CD4-positive, alpha-beta T cell (primary cell): ENCODE data around the gene RLN1. TPM values are rescaled to one million over a fixed set of nuclear protein-coding genes. Genes with fewer than 3 reads are reported as not detected.

Source experiments
- ATAC-seq: fragments of 200-7000 bp; cut with Tn5 transposase; one replicate; pipeline ENCODE4 v1.10.0; 2022; ENCODE audit warnings: mild to moderate bottlenecking; ENCODE audit not compliant: poor library complexity
- CTCF ChIA-PET: fragments of 350-600 bp; sonication (Branson Sonifier 250); formaldehyde crosslinking; loops from one replicate; lab custom pipeline; 2021; ENCODE audit warnings: antibody characterized with exemption, inconsistent platforms; lab: Charles Lee
- POLR2A ChIA-PET: fragments of 350-600 bp; sonication (Branson Sonifier 250); formaldehyde crosslinking; loops from one replicate; lab custom pipeline; 2021; ENCODE audit warnings: antibody characterized with exemption, inconsistent platforms; lab: Charles Lee
- DNase-seq, 14 experiments: peaks; one replicate each; pipeline ENCODE4 v3.0.0-alpha.2; 2013 to 2020; ENCODE audit warnings: mixed read lengths in 2 of 14
- H3K27ac ChIP-seq, 2 donors: one replicate each; pipeline versions ENCODE4 v1.5.1 to v1.7.0; 2013; ENCODE audit warnings: low read length in 2 of 2, low read depth in 1 of 2, mild to moderate bottlenecking in 1 of 2
- H3K27me3 ChIP-seq, 2 experiments: 1 replicate in 1 of 2; 2 replicates in 1 of 2; pipeline versions ENCODE4 v1.6.1 to v1.7.0; 2013; ENCODE audit warnings: low read length in 2 of 2, control low read depth in 1 of 2, mild to moderate bottlenecking in 1 of 2, moderate library complexity in 1 of 2; ENCODE audit not compliant: insufficient read depth in 2 of 2, control insufficient read depth in 1 of 2
- H3K36me3 ChIP-seq: one replicate; pipeline ENCODE4 v1.6.1; 2013; ENCODE audit warnings: low read length, control low read depth; ENCODE audit not compliant: insufficient read depth
- H3K4me1 ChIP-seq: one replicate; pipeline ENCODE4 v1.6.1; 2013; ENCODE audit warnings: low read length, control low read depth; ENCODE audit not compliant: insufficient read depth
- H3K4me3 ChIP-seq: one replicate; pipeline ENCODE4 v1.5.1; 2013; ENCODE audit warnings: mild to moderate bottlenecking, low read length, moderate library complexity
- H3K9me3 ChIP-seq, 2 experiments: 1 replicate in 1 of 2; 2 replicates in 1 of 2; pipeline versions ENCODE4 v1.6.1 to v1.7.0; 2013; ENCODE audit warnings: low read length in 2 of 2, mild to moderate bottlenecking in 2 of 2, control low read depth in 1 of 2, moderate library complexity in 1 of 2; ENCODE audit not compliant: control insufficient read depth in 1 of 2, insufficient read depth in 1 of 2
- H3K27ac Mint-ChIP-seq: one replicate; pipeline ENCODE4 v1.8.0; 2020; ENCODE audit warnings: mixed read lengths
- H3K27me3 Mint-ChIP-seq: one replicate; pipeline ENCODE4 v1.8.0; 2021; ENCODE audit warnings: mixed read lengths
- H3K36me3 Mint-ChIP-seq: one replicate; pipeline ENCODE4 v1.8.0; 2021; ENCODE audit warnings: low read depth, mixed read lengths
- H3K4me1 Mint-ChIP-seq: one replicate; pipeline ENCODE4 v1.8.0; 2021; ENCODE audit warnings: low read depth, mixed read lengths
- H3K4me3 Mint-ChIP-seq: one replicate; pipeline ENCODE4 v1.8.0; 2020; ENCODE audit warnings: mild to moderate bottlenecking, mixed read lengths
- H3K9me3 Mint-ChIP-seq: one replicate; pipeline ENCODE4 v1.8.0; 2020; ENCODE audit warnings: mixed read lengths
- intact Hi-C, 2 experiments: fragments of 100-400 bp; cut with DNase I in 1 of 2; cut with micrococcal nuclease in 1 of 2; formaldehyde crosslinking; loops; one replicate each; pipeline versions ENCODE4 v1.15.1 to v1.9.0; 2023 to 2025; cut with DNase I, micrococcal nuclease
- total RNA-seq, 174 experiments: library from RNA in 2 of 174; stranded (reverse) in 2 of 174; gene quantifications; one replicate each; pipeline ENCODE4 v1.2.3 and lab custom pipeline; 2021 to 2026
- TF ChIP-seq, protein P1 (sequence below): fragments of 200-600 bp; IDR thresholded peaks from one replicate; pipeline ENCODE4 v1.8.0; 2022; ENCODE audit warnings: antibody characterized with exemption, mild to moderate bottlenecking

The RLN1 gene
- total RNA-seq, 2 experiments from 2014 or later, result 0.36 to 0.84 TPM

DNA sequence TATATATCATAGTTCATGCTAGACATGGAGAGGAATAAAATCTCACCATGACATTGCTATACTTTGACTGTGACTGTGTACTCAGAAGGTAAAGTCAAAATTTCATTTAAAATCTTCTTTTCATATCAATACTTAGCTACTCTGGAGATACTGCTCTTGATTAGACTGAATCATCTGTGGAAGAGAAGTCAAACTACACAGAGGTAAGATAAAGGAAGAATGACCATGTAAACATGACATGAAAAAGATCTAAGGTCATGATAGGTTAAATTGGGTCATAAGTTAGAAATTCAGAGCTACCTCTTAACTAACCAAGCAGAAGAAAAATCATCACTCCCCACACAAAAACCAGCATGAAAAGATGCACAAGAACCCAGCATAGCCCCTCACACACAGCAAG is 44.8 kb upstream of the RLN1 start:
- ATAC-seq (no peak), DNase-seq (no peak)
- Mint-ChIP-seq H3K27me3 (no peaks in the 10 kb centered on the region), H3K27ac (no peak overlapping the region), H3K36me3 (peaks cover 33% of the 10 kb centered on the region), H3K4me1 (peaks cover 21% of the 10 kb centered on the region), H3K9me3 (no peaks in the 10 kb centered on the region), H3K4me3 (no peak overlapping the region)
- intact Hi-C loops, result loop anchor here in 1 of 2 experiments (5.0 kb wide), 1 partner anchor 92 kb away; no protein-coding TSS in a partner anchor
- CTCF ChIA-PET, result no interaction called here
- TF ChIP-seq, protein P1, sequence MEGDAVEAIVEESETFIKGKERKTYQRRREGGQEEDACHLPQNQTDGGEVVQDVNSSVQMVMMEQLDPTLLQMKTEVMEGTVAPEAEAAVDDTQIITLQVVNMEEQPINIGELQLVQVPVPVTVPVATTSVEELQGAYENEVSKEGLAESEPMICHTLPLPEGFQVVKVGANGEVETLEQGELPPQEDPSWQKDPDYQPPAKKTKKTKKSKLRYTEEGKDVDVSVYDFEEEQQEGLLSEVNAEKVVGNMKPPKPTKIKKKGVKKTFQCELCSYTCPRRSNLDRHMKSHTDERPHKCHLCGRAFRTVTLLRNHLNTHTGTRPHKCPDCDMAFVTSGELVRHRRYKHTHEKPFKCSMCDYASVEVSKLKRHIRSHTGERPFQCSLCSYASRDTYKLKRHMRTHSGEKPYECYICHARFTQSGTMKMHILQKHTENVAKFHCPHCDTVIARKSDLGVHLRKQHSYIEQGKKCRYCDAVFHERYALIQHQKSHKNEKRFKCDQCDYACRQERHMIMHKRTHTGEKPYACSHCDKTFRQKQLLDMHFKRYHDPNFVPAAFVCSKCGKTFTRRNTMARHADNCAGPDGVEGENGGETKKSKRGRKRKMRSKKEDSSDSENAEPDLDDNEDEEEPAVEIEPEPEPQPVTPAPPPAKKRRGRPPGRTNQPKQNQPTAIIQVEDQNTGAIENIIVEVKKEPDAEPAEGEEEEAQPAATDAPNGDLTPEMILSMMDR, result no peak
- Histone ChIP-seq H3K36me3 (no peaks in the 10 kb centered on the region), H3K27ac (no peak overlapping the region), H3K27me3 (no peaks in the 10 kb centered on the region), H3K4me1 (peaks cover 4% of the 10 kb centered on the region), H3K9me3 (peaks cover 0 to 3% of the 10 kb centered on the region in 2 experiments), H3K4me3 (no peak overlapping the region)
- POLR2A ChIA-PET, result no interaction called here

DNA sequence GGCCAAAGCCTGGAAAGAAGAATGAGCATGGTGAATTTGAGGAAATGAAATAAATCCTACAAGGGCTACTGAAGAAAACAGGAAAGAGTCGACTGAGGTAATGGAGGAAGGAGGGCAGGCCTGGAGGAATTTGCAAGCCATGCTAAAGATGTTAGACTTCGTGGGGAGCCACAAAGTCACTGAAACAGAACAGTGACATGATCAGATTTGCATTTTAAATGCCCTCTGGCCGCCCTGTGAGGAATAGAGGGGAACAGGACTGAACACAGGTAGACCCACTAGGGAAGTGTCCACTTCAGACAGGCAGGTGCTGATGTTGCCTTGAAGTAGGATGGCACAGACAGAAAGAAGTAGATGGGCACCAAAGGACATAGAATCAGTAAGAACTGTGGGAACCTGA is 42.8 kb upstream of the RLN1 start:
- POLR2A ChIA-PET, result no interaction called here
- no peak overlapping the region for H3K4me3 Mint-ChIP-seq

DNA sequence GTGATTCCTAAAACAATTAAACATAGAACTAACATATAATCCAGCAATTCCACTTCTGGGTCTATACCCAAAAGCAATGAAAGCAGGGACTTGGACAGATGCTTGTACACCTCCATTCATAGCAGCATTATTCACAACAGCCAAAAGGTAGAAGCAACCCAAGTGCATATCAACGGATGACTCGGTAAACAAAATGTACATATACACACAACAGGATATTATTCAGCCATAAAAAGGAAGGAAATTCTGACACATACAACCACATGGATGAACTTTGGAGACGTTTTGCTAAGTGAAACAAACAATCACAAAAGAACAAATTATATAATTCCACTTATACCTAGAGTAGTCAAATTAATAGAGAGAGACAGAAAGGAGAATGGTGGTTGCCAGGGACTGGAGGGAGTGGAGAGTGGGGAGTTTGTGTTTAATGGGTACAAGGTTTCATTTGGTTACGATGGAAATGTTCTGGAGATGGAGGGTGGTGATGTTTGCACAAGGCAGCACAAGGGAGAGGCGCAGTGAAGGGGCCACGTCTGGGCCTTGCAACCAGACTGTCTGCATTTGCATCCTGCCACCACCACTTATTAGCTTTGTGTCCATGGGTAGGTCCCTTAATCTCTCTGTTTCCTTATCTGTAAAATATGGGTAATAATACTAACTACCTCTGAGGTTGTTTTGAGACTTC is 36.3 kb upstream of the RLN1 start:
- intact Hi-C loops, result no loop called here

More for the DNA sequence above, 42.8 kb upstream of the RLN1 start:
- Histone ChIP-seq H3K4me1 (no peaks in the 10 kb centered on the region), H3K4me3 (no peak overlapping the region), H3K36me3 (no peaks in the 10 kb centered on the region), H3K27me3 (no peaks in the 10 kb centered on the region), H3K27ac (no peak overlapping the region), H3K9me3 (peaks cover 0 to 3% of the 10 kb centered on the region in 2 experiments)
- TF ChIP-seq, protein P1, result no peak
- intact Hi-C loops, result loop anchor here in 1 of 2 experiments (5.0 kb wide), 1 partner anchor 90 kb away; no protein-coding TSS in a partner anchor
- CTCF ChIA-PET, result no interaction called here
- ATAC-seq, result no peak
- peaks cover 33% of the 10 kb centered on the region for H3K36me3 Mint-ChIP-seq
- H3K27me3 Mint-ChIP-seq, result no peaks in the 10 kb centered on the region
- H3K27ac Mint-ChIP-seq, result no peak overlapping the region
- peaks cover 6% of the 10 kb centered on the region for H3K4me1 Mint-ChIP-seq
- DNase-seq, result no peak
- no peaks in the 10 kb centered on the region for H3K9me3 Mint-ChIP-seq

More for the DNA sequence above, 36.3 kb upstream of the RLN1 start:
- H3K4me3 ChIP-seq, result no peak overlapping the region
- DNase-seq (peak in 3 of 14 experiments; percentile 6 to 40 (median 13)), ATAC-seq (peak; percentile 39)
- Mint-ChIP-seq H3K36me3 (peaks cover 17% of the 10 kb centered on the region), H3K27ac (peak overlapping the region; percentile 69), H3K27me3 (no peaks in the 10 kb centered on the region), H3K9me3 (no peaks in the 10 kb centered on the region), H3K4me1 (peaks cover 31% of the 10 kb centered on the region), H3K4me3 (no peak overlapping the region)
- CTCF ChIA-PET, result no interaction called here
- H3K27ac ChIP-seq, result no peak overlapping the region
- no peaks in the 10 kb centered on the region for H3K36me3 ChIP-seq
- H3K27me3 ChIP-seq, result no peaks in the 10 kb centered on the region
- POLR2A ChIA-PET, result no interaction called here
- no peaks in the 10 kb centered on the region for H3K9me3 ChIP-seq
- no peaks in the 10 kb centered on the region for H3K4me1 ChIP-seq
- TF ChIP-seq, protein P1, result no peak
